ENCODE data around the gene CES4A. TPM values are rescaled to one million over a fixed set of nuclear protein-coding genes. Genes with fewer than 3 reads are reported as not detected.
A peak's percentile ranks its signal among the peaks of the same experiment; 100 is the strongest.

Gene CES4A
- total RNA-seq, 4 donors from 2014 or later: 13.7 to 26.5 (median 17.9) TPM

- no peaks in the 10 kb centered on the region for H3K36me3 ChIP-seq
Observed at GRCh38 chr16:67016143-67016542, 27.8 kb downstream of the CES4A start.

GRCh38 chr16:67016681-67017420, 28.5 kb downstream of the CES4A start:
- H3K27me3 ChIP-seq: peaks cover 0 to 5% of the 10 kb centered on the region in 2 donors
- TF ChIP-seq CTCF (IDR thresholded peaks at IDR 0.05) (no peak), POLR2A (IDR thresholded peaks at IDR 0.05) (no peak)
- H3K4me1 ChIP-seq: peaks cover 0 to 18% (median 14%) of the 10 kb centered on the region in 4 donors
- no peak overlapping the region for H3K27ac ChIP-seq
- H3K4me3 ChIP-seq: no peak overlapping the region
- H3K9me3 ChIP-seq: no peaks in the 10 kb centered on the region
- peak in 2 of 3 donors; percentile 30 to 41 for DNase-seq
- H3K36me3 ChIP-seq: no peaks in the 10 kb centered on the region

More at GRCh38 chr16:67016143-67016542, 27.8 kb downstream of the CES4A start:
- TF ChIP-seq CTCF (IDR thresholded peaks at IDR 0.05) (no peak), POLR2A (IDR thresholded peaks at IDR 0.05) (no peak)
- no peaks in the 10 kb centered on the region for H3K9me3 ChIP-seq
- DNase-seq: peak in 2 of 3 donors; percentile 20 to 23
- no peak overlapping the region for H3K4me3 ChIP-seq
- peaks cover 0 to 18% (median 14%) of the 10 kb centered on the region in 4 donors for H3K4me1 ChIP-seq
- H3K27ac ChIP-seq: no peak overlapping the region
- H3K27me3 ChIP-seq: peaks cover 0 to 5% of the 10 kb centered on the region in 2 donors

DNA sequence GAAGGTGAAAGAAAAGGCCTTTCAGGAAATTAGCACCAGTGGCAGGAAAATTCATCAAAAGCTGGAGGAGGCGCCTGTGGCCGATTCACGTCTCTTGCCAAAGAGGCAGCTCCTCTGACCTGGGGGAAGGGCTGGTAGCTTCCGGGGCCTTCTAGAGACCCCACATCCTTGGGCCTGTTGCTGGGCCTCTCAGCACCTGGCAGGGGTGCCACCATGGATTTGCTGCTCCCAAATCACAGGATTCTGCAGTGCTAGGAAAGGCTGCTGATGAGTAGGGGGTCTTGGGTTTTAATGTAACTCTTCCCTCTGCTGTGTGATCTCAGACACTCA, 29.0 kb downstream of the CES4A start:
- TF ChIP-seq CTCF (IDR thresholded peaks at IDR 0.05): no peak
- no peak for TF ChIP-seq POLR2A (IDR thresholded peaks at IDR 0.05)
- DNase-seq: peak in 1 of 3 donors; percentile 38
- Histone ChIP-seq H3K27me3 (peaks cover 0 to 5% of the 10 kb centered on the region in 2 donors), H3K4me3 (no peak overlapping the region), H3K9me3 (no peaks in the 10 kb centered on the region), H3K4me1 (peaks cover 0 to 18% (median 14%) of the 10 kb centered on the region in 4 donors), H3K36me3 (no peaks in the 10 kb centered on the region), H3K27ac (no peak overlapping the region)

- DNase-seq: peak; percentile 68 to 88 (median 79)
Observed at GRCh38 chr16:67017810-67018488, 29.6 kb downstream of the CES4A start.

GRCh38 chr16:67019171-67019570, 30.8 kb downstream of the CES4A start:
- peaks cover 0 to 7% (median 6%) of the 10 kb centered on the region in 4 donors for H3K4me1 ChIP-seq
- DNase-seq: peak in 1 of 3 donors; percentile 19
- TF ChIP-seq CTCF (IDR thresholded peaks at IDR 0.05): no peak
- TF ChIP-seq POLR2A (IDR thresholded peaks at IDR 0.05): no peak
- H3K36me3 ChIP-seq: no peaks in the 10 kb centered on the region
- no peak overlapping the region for H3K4me3 ChIP-seq
- no peaks in the 10 kb centered on the region for H3K9me3 ChIP-seq
- H3K27ac ChIP-seq: no peak overlapping the region
- H3K27me3 ChIP-seq: no peaks in the 10 kb centered on the region

More at GRCh38 chr16:67017810-67018488, 29.6 kb downstream of the CES4A start:
- H3K4me3 ChIP-seq: no peak overlapping the region
- H3K27ac ChIP-seq: no peak overlapping the region
- H3K27me3 ChIP-seq: peaks cover 0 to 5% of the 10 kb centered on the region in 2 donors
- TF ChIP-seq CTCF (IDR thresholded peaks at IDR 0.05) (peak; percentile 52 to 87 (median 74)), POLR2A (IDR thresholded peaks at IDR 0.05) (no peak)
- peaks cover 0 to 18% (median 14%) of the 10 kb centered on the region in 4 donors for H3K4me1 ChIP-seq
- H3K9me3 ChIP-seq: no peaks in the 10 kb centered on the region
- no peaks in the 10 kb centered on the region for H3K36me3 ChIP-seq

All from Peyer's patch (tissue), 4 donors.